Stimulated activated CD4-positive, alpha-beta T cell treated with anti-CD3 and anti-CD28 coated beads, Interleukin-4, amount 100 ng/mL, for 24 hours (primary cell): ENCODE results near the gene PRKAR1A.
"Not testable (repeated sequence)": the region's sequence is repeated elsewhere in the genome, so short reads cannot be mapped to it uniquely, and the experiment has no call there.

Experiments
- DNase-seq: peaks from one replicate; pipeline ENCODE4 v3.0.0-alpha.2; 2020

The PRKAR1A gene

DNA sequence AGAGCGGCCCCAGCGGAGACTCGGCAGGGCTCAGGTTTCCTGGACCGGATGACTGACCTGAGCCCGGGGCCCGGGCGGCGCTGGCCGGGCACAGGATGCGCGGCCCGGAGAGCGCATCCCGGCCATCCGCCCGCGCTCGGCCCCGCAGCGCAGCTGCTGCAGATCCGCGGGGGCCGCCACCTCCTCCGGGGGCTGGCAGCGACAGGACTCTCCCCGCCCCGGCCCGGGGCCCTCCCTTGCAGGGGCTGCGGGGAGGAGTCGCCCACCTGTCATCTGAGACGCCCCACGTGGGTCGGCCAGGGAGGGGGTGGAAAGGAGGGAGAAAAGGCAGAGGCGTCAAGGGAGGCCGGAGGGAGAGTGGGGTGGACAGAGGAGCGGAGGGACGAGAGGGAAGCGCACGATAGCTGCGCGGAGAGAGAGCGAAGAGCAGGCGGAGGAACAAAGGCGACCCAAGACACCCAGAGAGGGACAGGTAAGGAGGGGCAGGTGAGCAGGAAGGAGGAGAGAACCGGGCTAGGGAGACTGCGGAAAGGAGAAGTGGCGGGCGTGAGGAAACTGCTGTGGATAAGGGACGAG is 471 bp upstream of the PRKAR1A start:
- peak; percentile 56 for DNase-seq

DNA sequence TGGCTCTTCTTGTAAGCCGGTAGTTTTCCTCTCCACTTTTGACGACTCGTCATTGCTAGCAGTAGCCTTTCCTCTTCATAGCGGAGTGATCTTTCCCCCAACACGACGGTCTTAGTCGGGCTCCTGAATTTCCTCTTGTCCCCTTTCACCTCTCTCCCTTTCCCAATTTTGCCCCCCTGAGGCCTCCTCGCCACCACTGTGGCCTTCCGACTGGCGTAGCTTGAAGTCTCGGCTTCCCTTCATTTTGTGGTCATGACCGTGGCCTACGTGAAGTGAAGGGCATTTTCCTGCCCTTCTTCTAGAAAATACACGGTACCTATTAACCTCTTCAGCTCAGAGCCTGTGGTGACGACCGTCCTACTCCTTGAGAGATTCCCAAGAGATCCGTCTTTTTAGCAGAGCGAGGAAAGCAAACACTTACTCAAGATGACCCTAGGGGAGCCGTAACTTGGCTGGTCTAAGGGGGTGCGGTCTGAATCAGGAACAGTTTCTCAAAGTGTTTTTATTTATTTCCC is 787 bp downstream of the PRKAR1A start:
- no peak for DNase-seq

DNA sequence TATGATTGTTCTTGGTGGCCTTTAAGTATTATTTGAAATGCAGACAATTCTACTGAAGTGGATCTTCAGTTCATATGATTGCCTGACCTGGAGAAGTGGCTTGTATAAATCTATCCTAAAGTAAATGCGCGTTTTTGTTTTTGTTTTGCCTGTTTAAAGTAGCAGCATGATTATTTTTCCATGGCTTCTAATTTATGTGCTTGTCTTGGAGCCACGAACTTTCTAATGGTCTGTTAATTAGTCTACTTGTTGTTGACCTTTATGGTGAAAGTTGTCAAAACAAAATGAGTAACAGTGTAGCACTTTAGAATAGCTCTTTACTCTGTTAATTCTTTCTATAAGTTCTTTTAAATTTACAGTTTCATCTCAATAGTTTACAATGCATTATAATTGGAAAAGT is 1.7 kb downstream of the PRKAR1A start:
- DNase-seq: no peak

DNA sequence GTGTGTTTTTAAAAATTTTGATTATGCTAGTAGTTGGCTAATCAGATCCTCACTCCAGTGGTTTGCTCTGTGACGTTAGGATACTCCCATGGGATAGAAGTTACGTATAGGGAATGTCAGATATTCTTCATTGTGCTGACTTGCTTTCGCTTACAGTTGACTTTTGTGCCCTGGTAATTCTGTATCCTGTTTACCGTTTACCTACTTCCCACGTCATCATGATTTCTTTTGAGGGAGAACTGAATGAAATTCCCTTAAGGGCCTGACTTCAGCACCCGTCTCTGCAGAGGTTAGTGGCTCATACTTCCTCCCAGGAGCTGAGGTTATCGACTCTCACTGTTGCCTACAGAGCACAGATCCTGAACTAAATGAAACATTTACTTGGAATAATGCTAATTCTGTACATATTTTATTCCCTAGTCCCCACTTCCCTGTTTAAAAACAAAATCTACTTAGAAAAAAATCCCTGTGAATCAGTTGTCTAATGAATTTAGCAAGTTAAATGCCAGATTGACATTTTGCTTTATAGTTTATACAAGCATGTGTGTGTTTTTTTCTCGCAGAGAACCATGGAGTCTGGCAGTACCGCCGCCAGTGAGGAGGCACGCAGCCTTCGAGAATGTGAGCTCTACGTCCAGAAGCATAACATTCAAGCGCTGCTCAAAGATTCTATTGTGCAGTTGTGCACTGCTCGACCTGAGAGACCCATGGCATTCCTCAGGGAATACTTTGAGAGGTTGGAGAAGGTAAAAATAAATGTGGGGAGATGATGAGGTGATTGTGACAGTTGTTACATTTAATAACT is 2.8 kb downstream of the PRKAR1A start:
- no peak for DNase-seq

DNA sequence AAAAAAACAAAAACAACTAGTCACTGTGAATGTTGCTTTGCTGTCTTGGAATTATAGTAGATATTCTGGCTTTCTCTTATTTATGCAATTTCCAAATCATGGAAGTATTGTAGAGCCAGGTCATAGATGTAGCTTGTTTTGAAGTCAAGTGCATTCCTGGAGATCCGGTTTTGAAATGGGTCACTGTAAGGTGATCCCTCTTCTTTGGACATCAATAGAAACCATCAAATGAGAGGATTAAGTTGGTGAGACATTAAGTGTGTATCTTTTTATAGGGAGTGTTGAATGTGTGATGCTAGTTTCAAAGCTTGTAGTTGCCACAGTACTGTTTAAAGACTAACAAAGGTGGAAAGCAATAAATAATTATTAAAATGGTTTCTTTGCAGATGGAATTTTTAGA is 4.5 kb downstream of the PRKAR1A start:
- no peak for DNase-seq

DNA sequence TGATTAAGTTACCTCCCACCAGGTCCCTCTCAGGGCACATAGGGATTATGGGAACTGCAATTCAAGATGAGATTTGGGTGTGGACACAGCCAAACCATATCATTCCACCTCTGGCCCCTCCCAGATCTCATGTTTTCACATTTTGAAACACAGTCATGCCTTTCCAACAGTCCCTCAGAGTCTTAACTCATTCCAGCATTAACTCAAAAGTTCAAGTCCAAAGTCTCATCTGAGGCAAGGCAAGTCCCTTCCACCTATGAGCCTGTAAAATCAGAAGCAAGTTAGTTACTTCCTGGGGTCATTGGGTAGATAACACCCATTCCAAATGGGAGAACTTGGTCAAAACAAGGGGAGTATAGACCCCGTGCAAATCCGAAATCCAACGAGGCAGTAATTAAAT is 5.4 kb downstream of the PRKAR1A start:
- DNase-seq: not testable (repeated sequence)

DNA sequence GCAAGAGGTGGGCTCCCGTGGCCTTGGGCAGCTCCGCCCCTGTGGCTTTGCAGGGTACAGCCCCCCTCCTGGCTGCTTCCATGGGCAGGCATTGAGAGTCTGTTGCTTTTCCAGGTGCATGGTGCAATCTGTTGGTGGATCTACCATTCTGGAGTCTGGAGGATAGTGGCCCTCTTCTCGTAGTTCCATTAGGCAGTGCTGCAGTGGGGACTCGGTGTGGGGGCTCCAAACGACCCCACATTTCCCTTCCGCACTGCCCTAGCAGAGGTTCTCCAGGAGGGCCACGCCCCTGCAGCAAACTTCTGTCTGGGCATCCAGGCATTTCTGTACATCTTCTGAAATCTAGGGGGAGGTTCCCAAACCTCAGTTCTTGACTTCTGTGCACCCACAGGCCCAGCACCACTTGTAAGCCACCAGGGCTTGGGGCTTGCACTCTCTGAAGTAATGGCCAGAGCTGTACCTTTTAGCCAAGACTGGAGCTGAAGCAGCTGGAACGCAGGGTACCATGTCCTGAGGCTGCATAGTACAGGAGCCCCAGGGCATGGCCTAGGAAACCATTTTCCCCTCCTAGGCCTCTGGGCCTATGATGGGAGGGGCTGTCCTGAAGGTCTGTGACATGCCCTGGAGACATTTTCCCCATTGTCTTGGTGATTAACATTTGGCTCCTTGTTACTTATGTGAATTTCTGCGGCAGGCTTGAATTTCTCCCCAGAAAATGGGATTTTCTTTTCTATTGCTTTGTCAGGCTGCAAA is 6.0 kb downstream of the PRKAR1A start:
- DNase-seq: no peak

DNA sequence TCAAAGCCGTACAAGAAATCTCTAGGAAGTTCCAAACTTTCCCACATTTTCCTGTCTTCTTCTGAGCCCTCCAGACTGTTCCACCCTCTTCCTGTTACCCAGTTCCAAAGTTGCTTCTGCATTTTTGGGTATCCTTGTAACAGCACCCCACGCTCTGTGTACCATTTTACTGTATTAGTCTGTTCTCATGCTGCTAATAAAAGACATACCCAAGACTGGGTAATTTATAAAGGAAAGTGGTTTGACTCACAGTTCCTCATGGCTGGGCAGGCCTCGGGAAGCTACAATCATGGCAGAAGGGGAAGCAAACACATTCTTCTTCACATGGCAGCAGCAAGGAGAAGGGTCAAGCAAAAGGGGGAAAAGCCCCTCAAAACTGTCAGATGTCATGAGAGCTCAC is 6.8 kb downstream of the PRKAR1A start:
- not testable (repeated sequence) for DNase-seq

DNA sequence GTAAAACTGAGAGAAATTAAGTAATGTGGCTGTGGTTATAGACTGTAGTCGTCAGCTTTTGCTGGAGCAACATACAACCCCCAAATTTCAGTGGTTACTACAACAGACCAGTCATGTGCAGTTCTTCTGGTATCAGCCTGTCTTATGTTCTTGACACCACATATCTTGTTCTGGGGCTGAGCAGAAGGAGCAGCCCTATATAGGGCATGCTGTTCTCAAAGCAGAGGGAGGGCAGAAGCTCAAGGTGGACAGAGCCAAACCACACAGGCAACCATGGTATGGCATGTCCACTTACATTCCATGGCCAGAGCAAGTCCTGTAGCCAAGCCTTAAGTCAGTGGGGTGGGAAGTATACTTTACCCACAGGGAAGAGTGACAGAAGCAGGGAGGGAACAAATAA is 7.7 kb downstream of the PRKAR1A start:
- DNase-seq: no peak

DNA sequence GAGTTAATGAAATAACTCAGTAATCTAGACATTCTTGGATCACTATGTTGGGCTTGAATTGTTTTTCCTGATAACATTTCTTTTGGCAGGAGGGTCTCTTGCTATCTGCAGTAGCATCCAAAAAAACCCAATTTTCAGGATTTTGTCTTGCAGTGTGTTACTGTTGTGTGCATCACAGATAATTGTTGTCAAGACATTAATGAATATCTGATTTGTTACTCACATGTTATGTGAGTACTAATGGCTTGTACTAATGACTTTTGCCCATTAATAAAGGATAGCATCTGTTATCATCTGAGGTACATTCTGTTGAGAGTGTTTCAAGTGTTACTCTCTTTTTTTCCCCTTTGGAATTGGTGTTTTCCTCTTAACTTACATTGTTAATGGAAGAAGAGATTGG is 10.0 kb downstream of the PRKAR1A start:
- no peak for DNase-seq

DNA sequence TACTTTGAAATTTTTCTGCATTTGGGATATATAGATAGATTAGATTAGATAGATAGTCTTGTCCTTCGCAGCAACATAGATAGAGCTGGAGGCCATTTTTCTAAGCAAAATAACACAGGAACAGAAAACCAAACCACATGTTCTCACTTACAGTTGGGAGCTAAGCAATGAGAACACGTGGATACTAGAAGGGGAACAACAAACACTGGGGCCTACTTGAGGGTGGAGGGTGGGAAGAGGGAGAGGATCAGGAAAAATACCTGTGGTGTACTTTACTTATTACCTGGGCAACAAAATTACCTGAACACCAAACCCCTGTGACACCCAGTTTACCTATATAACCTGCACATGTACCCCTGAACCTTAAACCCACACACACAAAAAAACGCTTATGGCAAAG is 14.3 kb downstream of the PRKAR1A start:
- no peak for DNase-seq

DNA sequence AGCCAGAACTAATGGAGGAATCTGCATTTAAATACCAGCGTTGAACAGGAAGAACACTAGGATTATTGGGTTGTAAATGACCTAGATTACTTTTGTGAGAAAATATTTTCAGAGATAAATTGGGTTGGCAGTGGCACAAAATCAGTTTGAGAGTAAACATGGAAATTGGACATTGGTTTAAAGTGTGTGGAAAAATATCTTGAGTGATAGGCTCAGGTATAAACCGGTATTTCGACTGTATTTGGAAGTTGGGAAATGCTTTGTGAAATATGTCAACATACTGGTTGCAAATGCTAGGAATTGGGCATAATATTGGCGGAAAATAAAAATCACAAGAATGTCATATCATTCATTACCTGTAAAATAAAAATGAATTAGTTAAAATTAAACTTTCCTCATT is 15.1 kb downstream of the PRKAR1A start:
- DNase-seq: no peak

DNA sequence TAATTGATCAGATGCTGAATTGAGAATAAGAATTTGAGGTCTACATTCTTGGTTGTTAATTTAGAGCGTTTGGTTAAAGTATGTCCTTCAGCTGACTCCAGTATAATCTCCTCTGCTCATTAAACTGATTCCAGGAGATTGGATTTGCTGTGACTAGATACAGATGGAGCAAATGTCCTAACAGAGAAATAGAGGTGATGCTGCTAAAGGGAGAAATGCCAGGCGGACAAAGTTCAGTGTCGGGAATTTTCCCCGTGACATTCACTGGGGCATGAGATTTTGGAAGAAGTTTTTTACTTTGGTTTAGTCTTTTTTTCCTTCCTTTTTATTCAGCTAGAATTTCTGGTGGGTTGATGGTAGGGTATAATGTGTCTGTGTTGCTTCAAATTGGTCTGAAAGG is 19.0 kb downstream of the PRKAR1A start:
- DNase-seq: no peak

DNA sequence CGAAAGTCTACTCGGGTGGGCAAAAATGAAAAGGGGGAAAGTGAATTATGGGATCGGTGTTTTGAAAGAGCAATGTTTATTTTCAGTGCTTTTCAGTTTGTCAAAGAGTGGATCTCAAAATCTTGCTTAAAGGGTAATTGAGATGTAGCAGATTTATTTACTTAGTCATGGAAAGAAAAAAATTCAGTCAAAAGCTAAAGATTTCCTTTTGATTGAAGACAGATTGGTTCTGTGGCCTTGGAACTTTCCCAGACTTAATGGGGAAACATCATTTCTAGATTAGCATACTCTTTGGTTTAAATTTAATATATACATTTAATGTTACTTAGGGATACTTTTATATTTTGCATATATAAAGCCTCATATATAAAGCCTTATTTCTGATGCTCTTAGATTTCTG is 20.6 kb downstream of the PRKAR1A start:
- no peak for DNase-seq

DNA sequence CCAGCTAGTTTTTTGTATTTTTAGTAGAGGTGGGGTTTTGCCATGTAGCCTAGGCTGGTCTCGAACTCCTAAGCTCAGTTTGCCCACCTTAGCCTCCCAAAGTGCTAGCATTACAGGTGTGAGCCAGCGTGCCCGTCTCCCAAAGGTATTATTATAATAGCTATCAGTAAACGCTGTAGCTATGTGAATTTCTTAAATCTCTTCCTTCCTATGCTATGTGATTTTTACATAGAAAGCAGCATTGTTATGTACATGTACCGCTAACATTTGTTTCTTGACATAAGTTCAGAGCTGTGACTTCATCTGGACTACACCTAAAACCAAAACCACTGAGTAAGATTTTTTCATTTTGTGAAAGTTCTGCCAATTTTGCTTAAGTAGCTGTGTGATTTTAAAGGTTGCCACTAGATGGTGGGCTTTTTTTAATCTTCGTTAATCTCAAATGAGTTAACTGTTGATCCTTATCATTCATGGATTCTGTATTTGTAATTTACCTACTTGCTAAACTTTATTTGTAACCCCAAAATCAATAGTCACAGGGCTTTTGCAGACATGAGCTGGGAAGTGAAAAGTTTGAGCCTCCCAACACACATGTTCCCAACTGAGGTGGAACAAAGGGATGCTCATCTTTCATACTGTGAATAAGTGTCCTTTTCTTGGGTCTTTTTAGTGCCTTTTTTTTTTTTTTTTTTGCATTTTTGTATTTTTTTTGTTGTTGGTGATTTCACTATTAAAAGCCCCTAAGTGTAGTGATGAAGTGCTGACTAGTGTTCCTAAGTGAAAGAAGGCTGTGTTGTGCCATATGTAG is 21.9 kb downstream of the PRKAR1A start:
- no peak for DNase-seq

DNA sequence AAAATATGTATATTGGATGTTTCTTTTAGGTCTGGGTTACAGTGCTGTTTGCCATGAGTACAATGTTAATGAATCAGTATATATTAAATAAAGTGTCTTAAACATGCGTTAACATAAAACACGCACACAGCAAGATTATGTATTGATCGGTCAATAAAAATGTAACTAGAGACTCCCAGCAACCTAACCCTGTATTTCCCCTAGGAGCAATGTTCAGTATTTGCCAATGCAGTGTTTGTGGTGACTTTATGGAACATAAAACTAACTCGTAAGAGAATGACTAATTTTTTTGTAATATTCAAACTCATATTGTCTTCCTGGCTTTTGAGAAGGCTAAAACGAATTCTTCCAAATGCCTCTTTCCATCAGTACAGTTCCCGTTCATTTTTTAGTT is 22.5 kb downstream of the PRKAR1A start:
- no peak for DNase-seq

DNA sequence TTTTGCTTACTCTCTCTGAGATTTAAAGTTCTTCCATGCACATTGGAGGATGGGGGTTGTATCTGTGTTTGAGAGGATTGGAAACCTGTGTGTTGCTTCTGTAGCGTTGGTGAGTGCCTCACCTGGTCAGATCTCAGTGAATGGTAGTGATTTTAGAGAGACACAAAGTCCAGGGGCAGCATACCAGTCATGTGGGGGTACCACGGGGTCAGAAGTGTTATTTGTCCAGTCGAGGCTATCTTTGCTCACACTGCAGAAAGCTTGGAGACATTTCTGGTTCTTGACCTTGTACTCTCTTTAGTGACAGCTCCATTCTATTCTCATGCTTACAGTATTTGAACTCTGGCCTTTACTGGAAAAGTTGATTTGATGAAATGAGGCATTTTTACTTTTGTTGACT is 23.7 kb downstream of the PRKAR1A start:
- no peak for DNase-seq

DNA sequence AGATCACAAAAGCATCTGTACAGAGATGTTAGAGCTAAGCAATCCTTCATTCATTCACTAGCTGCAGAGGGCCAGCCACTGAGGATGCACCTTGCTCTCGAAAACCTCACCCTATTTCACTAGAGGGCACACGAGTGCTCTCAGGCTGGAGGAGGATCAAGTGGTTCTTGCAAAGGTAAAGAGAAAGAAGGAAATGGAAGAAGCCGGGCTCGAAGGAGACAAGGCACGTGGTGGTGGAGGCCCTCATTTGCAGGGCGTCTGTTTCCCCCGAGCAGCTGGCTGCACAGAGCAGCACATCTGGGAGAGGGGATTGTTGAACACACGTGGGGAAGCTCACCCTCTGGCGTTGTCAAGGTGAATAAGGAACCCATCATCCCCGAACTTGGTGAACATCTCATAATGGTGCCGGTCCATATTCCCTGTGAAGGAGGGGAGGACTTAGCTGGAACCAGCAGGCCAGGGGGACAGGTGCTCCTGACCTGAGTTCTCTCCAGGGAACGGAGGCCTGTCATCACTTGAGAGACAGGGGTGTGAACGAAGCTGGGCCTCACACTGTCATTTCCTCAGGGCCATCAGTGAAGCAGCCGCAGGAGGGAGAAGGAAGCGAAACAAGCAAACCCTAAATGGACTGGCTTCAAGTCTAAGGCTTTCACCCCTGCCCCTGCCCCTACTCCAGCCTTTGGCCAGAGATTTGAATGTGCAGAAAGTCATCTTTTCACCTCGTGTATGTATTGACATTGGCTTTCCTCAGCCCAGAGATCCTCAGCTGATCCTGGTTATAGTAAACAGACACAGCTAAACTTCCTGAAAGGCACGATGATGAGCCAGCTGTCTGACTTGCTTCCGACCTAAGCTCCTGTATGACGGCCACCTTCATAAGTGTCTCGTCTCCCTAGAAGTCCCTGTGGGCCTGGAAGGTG is 27.6 kb downstream of the PRKAR1A start:
- no peak for DNase-seq

DNA sequence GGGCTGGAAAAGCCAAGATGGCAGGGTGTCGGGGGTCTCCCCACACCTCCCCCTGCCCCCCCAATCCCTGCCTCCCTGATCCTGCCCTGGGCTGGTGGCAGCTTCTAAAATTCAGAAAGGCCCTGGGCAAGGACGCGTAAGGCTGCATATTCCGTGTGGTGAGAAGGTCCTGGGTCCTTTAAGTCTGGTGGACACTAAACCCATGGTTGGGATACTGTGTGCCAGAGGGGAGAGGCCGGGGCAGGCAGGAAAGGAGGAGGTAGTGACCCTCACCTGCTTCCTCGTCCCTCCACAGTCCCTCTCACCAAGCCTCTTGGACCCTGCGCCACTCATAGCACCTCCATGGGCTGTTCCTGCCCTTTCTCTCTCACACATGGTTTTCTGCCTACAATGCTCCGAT is 28.8 kb downstream of the PRKAR1A start:
- no peak for DNase-seq

DNA sequence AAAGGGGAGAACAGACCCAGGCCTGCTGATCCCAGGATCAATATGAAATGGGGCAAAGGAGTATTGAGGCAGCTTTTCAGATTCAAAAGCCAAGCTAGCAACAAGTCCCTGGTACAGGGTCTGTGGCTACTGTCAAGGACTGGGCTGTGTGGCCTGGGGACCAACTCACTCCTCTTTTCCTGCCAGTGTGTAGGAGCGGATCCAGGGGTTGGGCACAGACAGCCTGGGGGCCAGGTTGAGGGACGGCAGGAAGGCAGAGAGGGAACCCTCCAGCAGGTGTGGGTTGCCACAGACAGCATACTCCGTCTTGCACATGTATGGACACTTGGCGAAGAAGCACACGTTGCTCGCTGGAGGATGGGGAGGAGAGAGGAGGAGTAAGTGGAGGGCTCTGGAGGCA is 29.6 kb downstream of the PRKAR1A start:
- DNase-seq: no peak

DNA sequence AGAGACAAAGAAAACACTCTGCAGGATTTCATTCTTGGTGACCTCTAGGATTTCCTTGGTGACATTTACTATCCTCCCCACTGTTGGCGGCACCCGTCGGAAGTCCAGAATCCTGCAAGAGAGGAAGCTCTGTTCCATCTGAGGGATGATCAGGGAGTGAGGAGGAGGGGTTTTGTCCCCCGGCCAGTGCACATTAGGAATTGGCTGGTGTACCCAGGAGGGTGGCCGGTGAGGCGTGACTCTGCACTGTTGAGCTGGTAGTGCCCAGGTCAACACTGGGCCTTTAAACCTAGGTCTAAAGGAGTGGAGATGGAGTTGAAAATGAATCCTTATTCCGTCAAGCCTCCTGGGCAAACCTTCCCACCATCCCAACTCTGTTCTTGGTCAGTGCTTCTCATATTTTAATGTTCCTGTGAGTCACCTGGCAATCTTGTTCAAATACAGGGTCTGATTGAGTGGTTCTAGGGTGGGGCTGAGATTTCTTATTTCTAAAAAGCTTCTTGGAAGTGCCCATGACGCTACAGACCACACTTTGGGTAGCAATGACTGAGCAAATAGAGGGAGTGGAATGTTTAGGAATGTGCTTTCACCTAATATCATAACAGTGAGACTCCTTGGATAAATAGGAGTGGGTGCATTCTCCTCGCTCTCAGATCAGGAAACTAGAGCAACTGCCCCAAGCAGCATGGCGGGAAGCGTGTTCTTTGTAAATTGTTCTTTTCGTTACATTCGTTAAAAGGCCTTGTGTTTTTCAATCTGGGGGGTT is 30.7 kb downstream of the PRKAR1A start:
- no peak for DNase-seq
